Hypothalamus (tissue), 51 donors: ENCODE data around the gene DTNB.

Source experiments
- DNase-seq, 51 donors: peaks; one replicate each; lab custom pipeline; 2025; lab: John Stamatoyannopoulos, UW

Gene DTNB

GRCh38 chr2:25401307-25402026, 271.9 kb downstream of the DTNB start:
- DNase-seq: no peak

GRCh38 chr2:25400576-25401216, 272.7 kb downstream of the DTNB start:
- no peak for DNase-seq

- no peak for DNase-seq
These were observed 273.2 kb downstream of the DTNB start for GRCh38 chr2:25400169-25400568.

- no peak for DNase-seq
These were observed 274.8 kb downstream of the DTNB start for GRCh38 chr2:25398534-25398933.

- no peak for DNase-seq
These were observed 275.6 kb downstream of the DTNB start for GRCh38 chr2:25397777-25398176.

- DNase-seq: no peak
These were observed 284.2 kb downstream of the DTNB start for GRCh38 chr2:25389161-25389560.

- no peak for DNase-seq
These were observed 284.9 kb downstream of the DTNB start for GRCh38 chr2:25388491-25388890.

- DNase-seq: no peak
These were observed 285.4 kb downstream of the DTNB start for GRCh38 chr2:25387876-25388449.

GRCh38 chr2:25386971-25387875, 286.2 kb downstream of the DTNB start:
- no peak for DNase-seq

- no peak for DNase-seq
These were observed 287.5 kb downstream of the DTNB start for GRCh38 chr2:25385910-25386309.

GRCh38 chr2:25383806-25384205, 289.6 kb downstream of the DTNB start:
- no peak for DNase-seq

GRCh38 chr2:25381502-25381901, 291.9 kb downstream of the DTNB start:
- no peak for DNase-seq

- DNase-seq: no peak
These were observed 292.6 kb downstream of the DTNB start for GRCh38 chr2:25380586-25381375.

GRCh38 chr2:25380023-25380422, 293.4 kb downstream of the DTNB start:
- no peak for DNase-seq

GRCh38 chr2:25379535-25379934, 293.8 kb downstream of the DTNB start:
- DNase-seq: no peak

- no peak for DNase-seq
These were observed 294.5 kb downstream of the DTNB start for GRCh38 chr2:25378731-25379490.

GRCh38 chr2:25377822-25378421, 295.5 kb downstream of the DTNB start:
- DNase-seq: no peak

- peak in 47 of 51 donors; percentile 32 to 87 (median 70) for DNase-seq
These were observed 296.4 kb downstream of the DTNB start for GRCh38 chr2:25376750-25377621.
